ENCODE data around the gene INTS1.

The INTS1 gene

GRCh38 chr7:1514995-1515401, 10.8 kb upstream of the INTS1 start:
- peaks cover 4% of the 10 kb centered on the region; the same call in 1 of the 2 replicates for H3K27me3 ChIP-seq (ENCODE audit: insufficient read depth, low read length)

GRCh38 chr7:1514407-1514806, 10.2 kb upstream of the INTS1 start:
- H3K4me1 ChIP-seq (ENCODE audit: insufficient read depth, low read length, severe bottlenecking), result peaks cover 35% of the 10 kb centered on the region
- H3K9me2 ChIP-seq (ENCODE audit: low read depth, low read length), result no peaks in the 10 kb centered on the region
- no peak overlapping the region for H2AFZ ChIP-seq (ENCODE audit: low read length)
- H3K27me3 ChIP-seq (ENCODE audit: insufficient read depth, low read length), result peaks cover 4% of the 10 kb centered on the region; the same call in 1 of the 2 replicates
- no peak overlapping the region for H3K4me3 ChIP-seq (ENCODE audit: low read depth, low read length, poor library complexity, severe bottlenecking)
- no peaks in the 10 kb centered on the region for H3K79me2 ChIP-seq (ENCODE audit: insufficient read depth, low read length)
- no peaks in the 10 kb centered on the region; the same call in 1 of the 2 replicates for H3K36me3 ChIP-seq (ENCODE audit: insufficient read depth, low read length)
- no peak overlapping the region for H3K9ac ChIP-seq (ENCODE audit: low read length)
- H3K27ac ChIP-seq (ENCODE audit: low read depth, low read length, poor library complexity, severe bottlenecking), result no peak overlapping the region
- no peak overlapping the region for H3K4me2 ChIP-seq (ENCODE audit: low read length)
- H3F3A ChIP-seq (ENCODE audit: insufficient read depth, low read length), result no peaks in the 10 kb centered on the region
- no peaks in the 10 kb centered on the region for H4K20me1 ChIP-seq (ENCODE audit: insufficient read depth, low read length)
- no peaks in the 10 kb centered on the region for H3K9me3 ChIP-seq (ENCODE audit: low read length)
- no peak for TF ChIP-seq CTCF (IDR thresholded peaks at IDR 0.05; ENCODE audit: low read length)
- no peak for TF ChIP-seq EZH2 (IDR thresholded peaks at IDR 0.05; ENCODE audit: borderline replicate concordance, low read length)

More at GRCh38 chr7:1514995-1515401, 10.8 kb upstream of the INTS1 start:
- H3F3A ChIP-seq (ENCODE audit: insufficient read depth, low read length), result no peaks in the 10 kb centered on the region
- no peak overlapping the region for H3K27ac ChIP-seq (ENCODE audit: low read depth, low read length, poor library complexity, severe bottlenecking)
- H3K4me2 ChIP-seq (ENCODE audit: low read length), result no peak overlapping the region
- H3K9me2 ChIP-seq (ENCODE audit: low read depth, low read length), result no peaks in the 10 kb centered on the region
- H3K9ac ChIP-seq (ENCODE audit: low read length), result no peak overlapping the region
- peaks cover 33% of the 10 kb centered on the region for H3K4me1 ChIP-seq (ENCODE audit: insufficient read depth, low read length, severe bottlenecking)
- no peaks in the 10 kb centered on the region for H3K9me3 ChIP-seq (ENCODE audit: low read length)
- no peak overlapping the region for H3K4me3 ChIP-seq (ENCODE audit: low read depth, low read length, poor library complexity, severe bottlenecking)
- H2AFZ ChIP-seq (ENCODE audit: low read length), result no peak overlapping the region
- TF ChIP-seq EZH2 (IDR thresholded peaks at IDR 0.05; ENCODE audit: borderline replicate concordance, low read length) (no peak), CTCF (IDR thresholded peaks at IDR 0.05; ENCODE audit: low read length) (no peak)
- no peaks in the 10 kb centered on the region for H3K79me2 ChIP-seq (ENCODE audit: insufficient read depth, low read length)
- H3K36me3 ChIP-seq (ENCODE audit: insufficient read depth, low read length), result no peaks in the 10 kb centered on the region; the same call in 1 of the 2 replicates
- H4K20me1 ChIP-seq (ENCODE audit: insufficient read depth, low read length), result no peaks in the 10 kb centered on the region

GRCh38 chr7:1513657-1514095, 9.5 kb upstream of the INTS1 start:
- Histone ChIP-seq H3K4me1 (ENCODE audit: insufficient read depth, low read length, severe bottlenecking) (peaks cover 39% of the 10 kb centered on the region), H3K4me2 (ENCODE audit: low read length) (no peak overlapping the region), H3K9me3 (ENCODE audit: low read length) (no peaks in the 10 kb centered on the region), H3F3A (ENCODE audit: insufficient read depth, low read length) (no peaks in the 10 kb centered on the region), H3K9me2 (ENCODE audit: low read depth, low read length) (no peaks in the 10 kb centered on the region), H3K27ac (ENCODE audit: low read depth, low read length, poor library complexity, severe bottlenecking) (no peak overlapping the region), H4K20me1 (ENCODE audit: insufficient read depth, low read length) (no peaks in the 10 kb centered on the region), H3K27me3 (ENCODE audit: insufficient read depth, low read length) (peaks cover 4% of the 10 kb centered on the region; the same call in 1 of the 2 replicates), H2AFZ (ENCODE audit: low read length) (no peak overlapping the region), H3K4me3 (ENCODE audit: low read depth, low read length, poor library complexity, severe bottlenecking) (no peak overlapping the region), H3K9ac (ENCODE audit: low read length) (no peak overlapping the region), H3K79me2 (ENCODE audit: insufficient read depth, low read length) (no peaks in the 10 kb centered on the region), H3K36me3 (ENCODE audit: insufficient read depth, low read length) (no peaks in the 10 kb centered on the region; the same call in 1 of the 2 replicates)
- TF ChIP-seq EZH2 (IDR thresholded peaks at IDR 0.05; ENCODE audit: borderline replicate concordance, low read length), result no peak
- TF ChIP-seq CTCF (IDR thresholded peaks at IDR 0.05; ENCODE audit: low read length), result no peak

Data from OCI-LY1 (cell line).